GM18517 (cell line): ENCODE results near the gene LRPAP1.
"Not testable (repeated sequence)": the region's sequence is repeated elsewhere in the genome, so short reads cannot be mapped to it uniquely, and the experiment has no call there.

Experiments used
- ATAC-seq: cut with Tn5 transposase; IDR thresholded peaks from one replicate; pipeline ENCODE4 v1.9.1; 2021; ENCODE audit warnings: mild to moderate bottlenecking, moderate library complexity; ENCODE audit not compliant: unreplicated experiment

LRPAP1 gene, protein sequence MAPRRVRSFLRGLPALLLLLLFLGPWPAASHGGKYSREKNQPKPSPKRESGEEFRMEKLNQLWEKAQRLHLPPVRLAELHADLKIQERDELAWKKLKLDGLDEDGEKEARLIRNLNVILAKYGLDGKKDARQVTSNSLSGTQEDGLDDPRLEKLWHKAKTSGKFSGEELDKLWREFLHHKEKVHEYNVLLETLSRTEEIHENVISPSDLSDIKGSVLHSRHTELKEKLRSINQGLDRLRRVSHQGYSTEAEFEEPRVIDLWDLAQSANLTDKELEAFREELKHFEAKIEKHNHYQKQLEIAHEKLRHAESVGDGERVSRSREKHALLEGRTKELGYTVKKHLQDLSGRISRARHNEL

GRCh38 chr4:3531879-3532750, at the start of gene LRPAP1:
TSS of gene LRPAP1 (minus strand) at chr4:3532422. CDS start at chr4:3532412, 10 bp downstream.
- peak; percentile 66 for ATAC-seq

GRCh38 chr4:3581334-3582090, 49.3 kb upstream of the LRPAP1 start:
- ATAC-seq = not testable (repeated sequence)

DNA sequence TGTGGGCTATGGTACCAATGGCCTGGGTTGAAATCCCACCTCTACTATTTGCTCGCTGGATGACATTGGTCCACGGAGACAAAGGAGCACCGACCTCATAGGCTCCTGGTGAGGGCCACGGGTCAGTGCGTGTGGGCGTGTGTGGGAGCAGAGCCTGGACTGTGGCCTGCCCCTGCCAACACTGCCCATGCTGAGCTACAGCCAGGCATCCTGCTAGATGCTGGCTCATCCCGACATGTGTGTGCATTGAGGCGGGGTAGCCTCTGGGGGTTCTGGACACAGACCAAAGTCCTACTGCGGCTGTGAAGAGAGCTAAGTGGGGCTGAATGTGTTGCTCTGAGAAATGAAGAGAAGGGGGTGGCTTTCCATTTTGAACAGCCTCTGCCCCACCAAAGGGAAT, 48.6 kb upstream of the LRPAP1 start:
- not testable (repeated sequence) for ATAC-seq

- ATAC-seq = not testable (repeated sequence)
These were observed 46.4 kb upstream of the LRPAP1 start for GRCh38 chr4:3578527-3579144.

GRCh38 chr4:3578052-3578451, 45.8 kb upstream of the LRPAP1 start:
- not testable (repeated sequence) for ATAC-seq

- not testable (repeated sequence) for ATAC-seq
These were observed 45.1 kb upstream of the LRPAP1 start for GRCh38 chr4:3577208-3577892.

DNA sequence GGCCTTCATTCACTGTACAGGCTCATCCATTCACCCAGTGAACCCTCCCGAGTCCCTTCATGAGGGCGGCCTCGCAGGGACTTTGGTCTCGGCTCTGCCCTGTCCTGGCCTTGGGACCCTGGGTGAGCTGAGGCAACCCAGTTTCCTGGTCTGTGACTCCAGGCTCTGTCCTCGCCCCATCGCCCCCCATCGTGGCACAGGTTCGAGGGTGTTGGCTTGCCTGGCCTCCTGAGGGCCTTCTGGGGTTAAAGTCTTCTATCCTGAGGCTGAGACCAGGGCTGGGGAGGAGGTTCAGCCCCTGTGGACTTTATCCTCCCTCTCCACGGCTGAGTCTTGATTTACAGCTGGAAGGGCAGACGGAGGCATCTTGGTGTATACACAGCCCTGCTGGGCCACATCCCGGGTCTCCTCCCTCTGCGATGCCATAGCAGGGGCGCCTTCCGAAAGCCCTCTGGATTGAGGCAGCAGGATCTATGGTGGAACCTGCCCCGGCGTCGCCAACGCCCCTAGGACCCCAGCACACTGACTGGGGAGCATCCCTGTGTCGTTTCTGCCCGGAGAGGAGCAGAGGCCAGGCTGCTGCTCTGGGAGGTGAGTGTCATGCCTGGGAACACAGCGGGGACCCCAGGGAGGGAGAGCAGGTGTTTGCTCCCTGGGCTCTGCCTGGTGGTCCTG, 44.4 kb upstream of the LRPAP1 start:
- ATAC-seq = not testable (repeated sequence)

DNA sequence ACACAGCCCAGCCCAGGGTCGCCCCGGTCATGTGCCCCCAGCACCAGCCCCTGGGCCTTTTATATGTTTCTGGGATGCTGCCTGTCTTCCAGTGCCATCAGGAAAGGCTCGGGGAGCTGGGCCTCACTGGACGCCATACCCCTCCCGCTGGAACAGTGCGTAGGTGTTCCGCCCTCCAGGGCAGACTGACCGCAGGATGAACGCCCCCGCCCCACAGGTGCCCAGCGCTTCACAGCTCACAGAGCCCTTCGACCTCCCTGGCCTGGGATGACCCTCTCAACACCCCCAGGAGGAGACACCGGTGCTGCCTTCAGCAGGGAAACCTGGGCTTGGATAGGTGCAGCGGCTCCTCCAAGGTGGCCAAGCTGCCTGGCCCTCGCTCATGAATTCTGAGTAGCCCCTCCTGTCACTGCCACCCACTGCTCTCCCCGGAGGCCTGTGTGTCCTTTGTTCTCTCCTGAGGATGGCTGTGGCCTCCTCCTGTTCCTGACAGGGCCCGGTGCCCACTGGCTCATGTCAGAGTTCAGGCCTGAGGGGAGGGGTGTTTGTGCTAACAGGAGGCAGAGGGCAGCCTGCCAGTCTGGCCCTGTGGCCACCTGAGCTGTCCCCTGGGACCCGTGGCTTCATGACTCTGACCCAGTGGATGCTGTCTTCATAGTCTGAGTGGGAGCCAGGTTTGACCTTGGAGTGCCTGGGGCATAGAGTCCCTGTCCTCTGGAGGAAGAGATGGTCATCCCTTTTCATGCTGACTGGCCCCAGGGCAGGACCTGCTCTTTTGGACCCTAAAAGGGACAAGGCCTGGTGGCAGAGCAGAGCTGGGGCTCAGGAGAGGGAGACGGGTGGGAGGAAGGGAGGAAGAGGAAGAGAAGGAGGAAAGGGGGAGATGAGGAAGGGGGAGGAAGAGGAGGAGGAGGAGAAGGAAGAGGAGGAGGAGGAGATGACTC, 43.5 kb upstream of the LRPAP1 start:
- ATAC-seq = not testable (repeated sequence)

- ATAC-seq = not testable (repeated sequence)
These were observed 42.6 kb upstream of the LRPAP1 start for GRCh38 chr4:3574865-3575264.

DNA sequence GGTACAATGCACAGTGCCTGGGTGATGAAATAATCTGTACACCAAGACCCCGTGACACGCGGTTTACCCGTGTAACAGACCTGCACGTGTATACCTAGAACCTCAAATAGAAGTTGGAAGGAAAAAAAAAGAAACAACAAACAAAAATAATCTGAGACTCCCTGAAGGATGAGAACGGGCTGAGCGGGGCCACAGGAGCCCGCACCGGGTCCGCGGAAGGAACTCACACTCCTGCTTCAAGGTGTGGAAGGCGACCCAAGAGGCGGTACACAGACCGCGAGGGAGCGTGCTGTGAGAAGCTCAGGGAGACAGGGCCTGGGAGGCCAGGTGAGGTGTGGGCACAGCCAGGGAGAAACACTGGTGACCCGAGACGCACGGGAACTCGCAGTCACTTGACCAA, 42.1 kb upstream of the LRPAP1 start:
- not testable (repeated sequence) for ATAC-seq

DNA sequence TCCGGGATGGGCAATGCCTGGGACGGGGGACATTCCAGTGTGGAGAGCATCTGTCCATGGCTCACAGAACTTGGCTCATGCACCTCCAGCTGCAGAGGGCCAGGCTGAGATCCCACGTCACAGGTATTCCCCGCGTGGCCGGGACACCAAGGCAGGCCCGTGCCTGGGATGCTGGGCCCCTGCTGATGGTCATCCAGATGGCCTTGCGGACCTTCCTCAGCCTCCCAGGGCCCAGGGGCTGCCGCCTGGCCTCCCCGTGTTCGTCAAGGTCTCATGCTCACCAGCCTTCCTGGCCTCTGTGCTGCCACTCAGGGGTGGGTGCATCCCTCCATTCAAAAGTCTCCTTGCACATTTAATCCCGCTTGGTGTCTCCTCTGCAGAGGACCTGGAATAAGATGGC, 40.9 kb upstream of the LRPAP1 start:
- ATAC-seq = no peak

GRCh38 chr4:3572363-3572762, 40.1 kb upstream of the LRPAP1 start:
- no peak for ATAC-seq

DNA sequence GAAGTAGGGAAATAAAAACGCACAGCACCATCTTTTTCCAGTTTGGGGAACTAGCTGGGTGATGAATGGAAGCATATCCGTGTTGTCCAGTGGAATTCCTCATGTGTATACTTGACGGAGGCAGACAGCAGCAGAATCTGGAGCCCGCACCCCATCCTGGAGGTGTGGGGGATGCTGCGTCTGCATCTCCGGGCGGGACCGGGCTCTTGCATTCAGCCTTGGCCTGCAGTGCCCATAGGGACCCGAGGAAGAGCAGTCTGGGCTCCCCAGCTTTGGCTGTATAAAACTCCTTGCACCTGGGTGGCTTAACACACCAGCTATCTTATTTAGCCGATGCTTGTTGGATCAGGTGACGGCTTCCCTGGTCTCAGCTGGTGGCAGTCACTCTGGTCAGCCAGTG, 39.7 kb upstream of the LRPAP1 start:
- no peak for ATAC-seq

- ATAC-seq = not testable (repeated sequence)
These were observed 38.7 kb upstream of the LRPAP1 start for GRCh38 chr4:3570923-3571322.

GRCh38 chr4:3569611-3570010, 37.4 kb upstream of the LRPAP1 start:
- not testable (repeated sequence) for ATAC-seq

DNA sequence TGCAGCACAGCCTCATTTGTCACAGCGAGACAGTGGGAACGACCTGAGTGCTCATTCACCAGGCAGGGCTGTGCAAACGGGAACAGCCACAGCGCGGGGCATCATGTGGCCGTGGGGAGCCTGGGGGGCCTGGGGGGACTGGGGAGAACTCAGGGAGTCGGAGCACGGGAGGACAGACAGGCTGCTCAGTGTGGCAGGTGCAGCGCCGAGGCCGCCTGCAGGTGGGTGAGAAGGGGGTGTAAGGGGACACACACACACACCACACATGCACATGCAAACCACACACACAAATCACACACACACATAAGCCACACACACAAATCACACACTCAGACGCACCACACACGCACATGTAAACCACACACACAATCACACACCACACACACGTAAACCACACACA, 34.5 kb upstream of the LRPAP1 start:
- not testable (repeated sequence) for ATAC-seq

GRCh38 chr4:3566301-3566700, 34.1 kb upstream of the LRPAP1 start:
- not testable (repeated sequence) for ATAC-seq

DNA sequence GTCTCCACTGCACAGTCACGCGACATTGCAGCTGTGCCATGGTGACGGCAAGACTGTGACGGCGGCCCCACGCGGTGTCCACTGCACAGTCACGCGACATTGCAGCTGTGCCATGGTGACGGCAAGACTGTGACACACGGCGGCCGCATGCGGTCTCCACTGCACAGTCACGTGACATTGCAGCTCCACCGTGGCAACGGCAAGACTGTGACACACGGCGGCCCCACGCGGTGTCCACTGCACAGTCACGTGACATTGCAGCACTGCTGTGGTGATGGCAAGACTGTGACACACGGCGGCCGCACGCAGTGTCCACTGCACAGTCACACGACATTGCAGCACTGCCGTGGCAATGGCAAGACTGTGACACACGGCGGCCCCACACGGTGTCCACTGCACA, 32.7 kb upstream of the LRPAP1 start:
- ATAC-seq = not testable (repeated sequence)
